Loucy (cell line): Measurements from ENCODE around the gene SKAP2.
A peak's percentile ranks its signal among the peaks of the same experiment; 100 is the strongest.

Source experiments
- H2AFZ ChIP-seq: fragments of 200-600 bp; sonication (generic); 2 replicates; pipeline ENCODE4 v1.6.0; 2016; ENCODE audit warnings: antibody characterized with exemption, mild to moderate bottlenecking, low read length, moderate library complexity
- H3F3A ChIP-seq: fragments of 200-600 bp; 2 replicates; pipeline ENCODE4 v1.6.0; 2016; ENCODE audit warnings: antibody characterized with exemption, low read depth, mild to moderate bottlenecking
- H3K27me3 ChIP-seq: fragments of 200-600 bp; sonication (generic); 2 replicates; pipeline ENCODE4 v1.6.1; 2014; ENCODE audit warnings: low read length, mild to moderate bottlenecking; ENCODE audit not compliant: insufficient read depth, poor library complexity, severe bottlenecking
- H3K36me3 ChIP-seq: fragments of 200-600 bp; sonication (generic); 2 replicates; pipeline ENCODE4 v1.6.1; 2016; ENCODE audit warnings: low read length; ENCODE audit not compliant: insufficient read depth
- H3K4me1 ChIP-seq: fragments of 200-600 bp; sonication (generic); 2 replicates; pipeline ENCODE4 v1.5.1; 2014; ENCODE audit warnings: low read length, mild to moderate bottlenecking; ENCODE audit not compliant: insufficient read depth, poor library complexity, severe bottlenecking
- H3K4me2 ChIP-seq: fragments of 200-600 bp; sonication (generic); 2 replicates; pipeline ENCODE4 v1.6.0; 2014; ENCODE audit warnings: antibody characterized with exemption, low read length, low read depth, mild to moderate bottlenecking; ENCODE audit not compliant: poor library complexity, severe bottlenecking
- H3K4me3 ChIP-seq: fragments of 200-600 bp; sonication (generic); 2 replicates; pipeline ENCODE4 v1.5.1; 2014; ENCODE audit warnings: low read length, mild to moderate bottlenecking, mixed read lengths; ENCODE audit not compliant: poor library complexity, severe bottlenecking
- H3K79me2 ChIP-seq: fragments of 200-600 bp; sonication (generic); 2 replicates; pipeline ENCODE4 v1.6.1; 2014; ENCODE audit warnings: low read length; ENCODE audit not compliant: insufficient read depth
- H3K9ac ChIP-seq: fragments of 200-600 bp; sonication (generic); 2 replicates; pipeline ENCODE4 v1.6.0; 2014; ENCODE audit warnings: mild to moderate bottlenecking, low read depth, low read length, moderate library complexity; ENCODE audit not compliant: poor library complexity, severe bottlenecking
- H3K9me2 ChIP-seq: fragments of 200-600 bp; sonication (generic); replicated peaks from 2 replicates; pipeline ENCODE4 v1.6.1; 2016; ENCODE audit warnings: low read depth, low read length, mixed read lengths
- H3K9me3 ChIP-seq: fragments of 200-600 bp; sonication (generic); 2 replicates; pipeline ENCODE4 v1.6.1; 2014; ENCODE audit warnings: mild to moderate bottlenecking, antibody characterized with exemption, low read length, low read depth; ENCODE audit not compliant: insufficient read depth
- H4K20me1 ChIP-seq: fragments of 200-600 bp; sonication (generic); 2 replicates; pipeline ENCODE4 v1.6.0; 2014; ENCODE audit warnings: antibody characterized with exemption, low read length, mild to moderate bottlenecking; ENCODE audit not compliant: insufficient read depth, poor library complexity, severe bottlenecking
- EZH2phosphoT487 ChIP-seq: fragments of 200-600 bp; IDR thresholded peaks from 2 replicates; pipeline ENCODE4 v1.6.1; 2018; ENCODE audit warnings: antibody characterized with exemption, mild to moderate bottlenecking, moderate library complexity, borderline replicate concordance
- TF ChIP-seq, protein P1 (sequence below): fragments of 200-600 bp; sonication (generic); conservative IDR thresholded peaks from 2 replicates; pipeline ENCODE4 v1.5.1; 2014; ENCODE audit warnings: mild to moderate bottlenecking, antibody characterized with exemption, low read length

SKAP2 gene

DNA sequence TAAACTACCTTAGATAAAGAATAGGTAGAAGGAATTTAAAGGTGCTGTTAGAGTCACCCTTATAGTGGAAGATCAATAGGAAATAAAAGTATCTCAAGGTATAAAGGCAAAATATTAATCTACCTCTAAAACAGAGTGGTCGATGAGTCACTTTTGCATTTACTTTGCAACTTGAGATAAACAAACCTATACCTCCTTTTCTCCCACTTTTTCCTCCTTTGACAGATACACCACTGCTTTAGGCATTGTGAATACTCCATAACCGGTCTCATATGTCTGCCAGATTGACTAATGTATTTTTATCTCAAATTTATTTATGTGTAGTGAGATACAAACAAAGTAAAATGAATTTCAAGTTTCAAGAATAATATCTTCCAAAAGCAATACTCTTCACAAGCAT lies 193.5 kb downstream of the SKAP2 start:
- no peaks in the 10 kb centered on the region for H3K9me3 ChIP-seq

DNA sequence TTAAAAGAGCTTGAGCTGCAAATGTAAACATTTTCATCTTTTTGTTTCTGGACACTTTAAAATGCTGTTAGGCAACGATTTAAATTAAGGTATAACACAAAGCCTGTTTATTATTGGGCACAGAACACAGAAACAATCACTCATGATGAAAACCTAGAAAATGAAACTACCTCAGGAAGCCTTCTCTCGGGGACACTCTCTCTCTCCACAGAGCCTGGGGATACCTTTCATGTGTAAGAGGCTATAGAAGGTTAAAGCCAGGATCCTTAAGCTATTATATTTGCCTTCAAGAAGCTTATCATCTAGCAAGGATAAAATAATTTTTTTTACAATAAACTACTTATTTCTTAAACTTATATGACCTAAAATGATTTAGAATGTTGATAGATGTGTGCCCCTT lies 194.1 kb downstream of the SKAP2 start:
- H3K79me2 ChIP-seq = 0 out of 2 replicates have a peak, but pooled peaks cover 10% of the 10 kb centered on the region
- H3K9me2 ChIP-seq = no peaks in the 10 kb centered on the region
- H3F3A ChIP-seq = no peaks in the 10 kb centered on the region
- no peaks in the 10 kb centered on the region for H3K27me3 ChIP-seq
- no peaks in the 10 kb centered on the region for H4K20me1 ChIP-seq
- TF ChIP-seq, protein P1, sequence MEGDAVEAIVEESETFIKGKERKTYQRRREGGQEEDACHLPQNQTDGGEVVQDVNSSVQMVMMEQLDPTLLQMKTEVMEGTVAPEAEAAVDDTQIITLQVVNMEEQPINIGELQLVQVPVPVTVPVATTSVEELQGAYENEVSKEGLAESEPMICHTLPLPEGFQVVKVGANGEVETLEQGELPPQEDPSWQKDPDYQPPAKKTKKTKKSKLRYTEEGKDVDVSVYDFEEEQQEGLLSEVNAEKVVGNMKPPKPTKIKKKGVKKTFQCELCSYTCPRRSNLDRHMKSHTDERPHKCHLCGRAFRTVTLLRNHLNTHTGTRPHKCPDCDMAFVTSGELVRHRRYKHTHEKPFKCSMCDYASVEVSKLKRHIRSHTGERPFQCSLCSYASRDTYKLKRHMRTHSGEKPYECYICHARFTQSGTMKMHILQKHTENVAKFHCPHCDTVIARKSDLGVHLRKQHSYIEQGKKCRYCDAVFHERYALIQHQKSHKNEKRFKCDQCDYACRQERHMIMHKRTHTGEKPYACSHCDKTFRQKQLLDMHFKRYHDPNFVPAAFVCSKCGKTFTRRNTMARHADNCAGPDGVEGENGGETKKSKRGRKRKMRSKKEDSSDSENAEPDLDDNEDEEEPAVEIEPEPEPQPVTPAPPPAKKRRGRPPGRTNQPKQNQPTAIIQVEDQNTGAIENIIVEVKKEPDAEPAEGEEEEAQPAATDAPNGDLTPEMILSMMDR = no peak
- no peak for TF ChIP-seq EZH2phosphoT487
- H3K36me3 ChIP-seq = no peaks in the 10 kb centered on the region
- peaks cover 73% of the 10 kb centered on the region for H3K4me1 ChIP-seq
- peak overlapping the region; percentile 66 for H3K9ac ChIP-seq
- peak overlapping the region; percentile 73 for H3K4me2 ChIP-seq
- H3K9me3 ChIP-seq = no peaks in the 10 kb centered on the region
- H3K4me3 ChIP-seq = peak overlapping the region; percentile 61
- H2AFZ ChIP-seq = no peak overlapping the region; the same call in 1 of the 2 replicates

More for the DNA sequence above, 193.5 kb downstream of the SKAP2 start:
- no peaks in the 10 kb centered on the region for H3K36me3 ChIP-seq
- no peak overlapping the region for H2AFZ ChIP-seq
- peak overlapping the region; percentile 66 for H3K9ac ChIP-seq
- peak overlapping the region; percentile 73 for H3K4me2 ChIP-seq
- 0 out of 2 replicates have a peak, but pooled peaks cover 10% of the 10 kb centered on the region for H3K79me2 ChIP-seq
- no peak for TF ChIP-seq EZH2phosphoT487
- TF ChIP-seq, protein P1 = no peak
- H4K20me1 ChIP-seq = no peaks in the 10 kb centered on the region
- H3K4me1 ChIP-seq = peaks cover 78% of the 10 kb centered on the region
- no peaks in the 10 kb centered on the region for H3F3A ChIP-seq
- no peaks in the 10 kb centered on the region for H3K9me2 ChIP-seq
- H3K27me3 ChIP-seq = no peaks in the 10 kb centered on the region
- peak overlapping the region; percentile 61 for H3K4me3 ChIP-seq

DNA sequence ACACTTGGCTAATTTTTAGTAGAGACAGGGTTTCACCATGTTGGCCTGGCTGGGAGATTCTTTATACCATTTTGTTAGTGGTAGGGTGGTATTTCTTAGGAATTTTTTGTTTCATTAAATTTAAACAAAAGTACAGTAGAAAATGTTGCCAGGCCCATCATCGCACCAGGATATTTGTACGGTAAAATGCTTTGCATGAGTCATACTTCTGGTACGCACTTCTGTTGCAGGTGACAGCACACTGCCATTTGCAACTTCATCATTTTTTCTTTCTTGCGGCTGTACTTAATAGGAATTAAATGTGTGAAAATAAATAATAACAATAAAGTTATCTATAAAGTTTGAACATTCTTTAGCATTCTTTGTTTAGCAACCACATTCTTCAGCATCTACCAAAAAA lies 195.6 kb downstream of the SKAP2 start:
- Histone ChIP-seq H2AFZ (no peak overlapping the region), H3K4me1 (peaks cover 64% of the 10 kb centered on the region), H3K9me3 (no peaks in the 10 kb centered on the region), H3F3A (no peaks in the 10 kb centered on the region), H3K36me3 (no peaks in the 10 kb centered on the region), H3K27me3 (no peaks in the 10 kb centered on the region), H3K79me2 (0 out of 2 replicates have a peak, but pooled peaks cover 3% of the 10 kb centered on the region), H3K4me2 (no peak overlapping the region), H3K9ac (no peak overlapping the region), H4K20me1 (no peaks in the 10 kb centered on the region), H3K9me2 (no peaks in the 10 kb centered on the region), H3K4me3 (no peak overlapping the region)
- TF ChIP-seq EZH2phosphoT487 = no peak
- TF ChIP-seq, protein P1 = no peak
